Caki2 (cell line): ENCODE measurements around the gene DHRS2. TPM values are rescaled to one million over a fixed set of nuclear protein-coding genes. Genes with fewer than 3 reads are reported as not detected.
"Not testable (repeated sequence)": the region's sequence is repeated elsewhere in the genome, so short reads cannot be mapped to it uniquely, and the experiment has no call there.

Experiments used
- DNase-seq: peaks from one replicate; pipeline ENCODE4 v3.0.0-alpha.2; 2015; ENCODE audit warnings: low read depth
- in situ Hi-C: cut with HindIII; loops from 2 replicates; pipeline ENCODE4 v1.10.0; 2016; ENCODE audit warnings: low sequenced_read_pairs, low pct_unique_long_range_greater_than_20kb, mixed read lengths
- total RNA-seq: library from RNA; depleted of rRNA; stranded (reverse); fragments of >200 nt; shearing (Covaris generic); gene quantifications from 2 replicates; pipeline ENCODE4 v1.2.3, GENCODE V29; 2014; ENCODE audit warnings: low replicate concordance; rRNA removed

The DHRS2 gene, protein sequence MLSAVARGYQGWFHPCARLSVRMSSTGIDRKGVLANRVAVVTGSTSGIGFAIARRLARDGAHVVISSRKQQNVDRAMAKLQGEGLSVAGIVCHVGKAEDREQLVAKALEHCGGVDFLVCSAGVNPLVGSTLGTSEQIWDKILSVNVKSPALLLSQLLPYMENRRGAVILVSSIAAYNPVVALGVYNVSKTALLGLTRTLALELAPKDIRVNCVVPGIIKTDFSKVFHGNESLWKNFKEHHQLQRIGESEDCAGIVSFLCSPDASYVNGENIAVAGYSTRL
- total RNA-seq, result 0.30 TPM in 1 of 2 replicates, not detected in the other

DNA sequence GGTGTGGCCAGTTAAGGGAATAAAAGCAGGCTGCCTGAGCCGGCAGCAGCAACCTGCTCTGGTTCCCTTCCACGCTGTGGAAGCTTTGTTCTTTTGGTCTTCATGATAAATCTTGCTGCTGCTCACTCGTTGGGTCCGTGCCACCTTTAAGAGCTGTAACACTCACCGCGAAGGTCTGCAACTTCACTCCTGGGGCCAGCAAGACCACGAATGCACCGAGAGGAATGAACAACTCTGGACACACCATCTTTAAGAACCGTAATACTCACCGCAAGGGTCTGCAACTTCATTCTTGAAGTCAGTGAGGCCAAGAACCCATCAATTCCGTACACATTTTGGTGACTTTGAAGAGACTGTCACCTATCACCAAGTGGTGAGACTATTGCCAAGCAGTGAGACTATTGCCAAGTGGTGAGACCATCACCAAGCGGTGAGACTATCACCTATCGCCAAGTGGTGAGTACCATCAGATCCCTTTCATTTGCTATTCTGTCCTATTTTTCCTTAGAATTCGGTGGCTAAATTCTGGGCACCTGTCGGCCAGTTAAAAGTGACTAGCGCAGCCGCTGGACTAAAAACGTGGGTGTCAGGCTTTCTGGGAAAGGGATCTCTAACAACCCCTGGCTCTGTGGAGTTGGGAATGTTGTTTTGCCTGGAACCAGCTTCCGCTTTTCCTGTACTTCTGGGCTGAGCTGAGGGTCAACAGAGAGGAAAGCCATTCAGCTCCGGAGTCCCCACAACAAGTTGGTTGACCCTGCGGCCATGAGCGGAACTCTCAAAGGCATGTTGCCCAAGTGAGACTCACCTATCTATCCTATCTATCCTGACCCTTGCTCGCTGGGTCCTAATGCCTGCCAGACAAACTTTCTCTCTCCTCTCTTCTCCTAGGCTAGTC is at the start of gene DHRS2:
Gene DHRS2, plus strand, starts transcription at position 48 of the 895 bp plus-strand sequence. CDS start 2,501 bp downstream, outside the sequence.
- no peak for DNase-seq
- in situ Hi-C loops, result no loop called here

DNA sequence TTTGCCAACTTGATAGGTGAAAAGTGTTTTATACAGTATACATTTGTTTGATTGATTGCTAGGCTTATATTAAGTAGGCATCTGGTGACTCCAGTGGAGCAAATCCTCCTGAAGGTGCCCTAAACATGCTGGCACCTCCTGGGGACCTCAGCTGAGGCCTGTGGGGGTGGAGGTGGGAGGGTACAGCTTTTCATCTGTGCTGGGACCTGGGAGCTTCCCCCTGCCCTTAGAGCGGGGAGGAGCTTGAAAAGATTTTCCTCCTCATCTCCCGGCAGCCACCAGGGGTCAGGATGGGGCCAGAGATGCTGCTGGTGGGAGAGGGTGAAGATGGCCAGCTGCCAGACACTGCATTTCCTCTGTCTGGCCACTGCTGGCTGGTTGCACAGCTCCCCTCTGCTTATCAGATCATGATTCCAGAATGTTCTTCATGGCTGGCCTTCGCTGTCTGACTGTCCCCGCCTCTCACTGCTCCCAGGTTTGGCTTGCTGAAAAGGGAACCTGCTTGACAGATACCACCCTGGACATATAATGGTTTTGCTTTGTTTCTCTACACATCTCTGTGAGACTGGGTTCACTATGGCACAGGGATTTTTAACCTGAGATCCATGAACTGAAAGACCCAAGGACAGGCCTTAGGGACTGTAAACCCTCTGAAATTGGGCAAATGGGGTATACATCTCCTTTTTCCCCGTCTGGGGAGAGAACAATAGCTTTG is 47.1 kb upstream of the DHRS2 start:
- in situ Hi-C loops, result no loop called here
- peak; percentile 77 for DNase-seq

DNA sequence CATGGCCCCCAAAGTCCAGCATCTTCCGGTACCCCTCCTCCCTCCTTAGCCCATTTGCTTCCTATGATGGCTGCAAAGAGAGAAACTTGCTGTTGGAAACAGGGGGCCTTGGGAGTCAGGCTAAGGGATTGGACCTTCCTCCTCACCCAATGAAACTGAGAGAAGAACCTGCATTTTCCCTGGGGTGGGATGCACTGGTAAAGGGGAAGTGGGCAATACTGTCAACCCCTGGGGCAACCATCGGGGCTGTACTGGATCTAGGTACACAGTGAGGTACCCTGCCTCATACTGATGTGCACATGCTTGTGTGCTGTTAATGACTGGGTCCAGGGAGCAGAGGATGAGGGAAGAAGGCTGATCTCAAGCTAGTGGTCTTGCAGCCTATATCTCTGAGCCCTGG is 46.6 kb upstream of the DHRS2 start:
- in situ Hi-C loops, result no loop called here
- no peak for DNase-seq

DNA sequence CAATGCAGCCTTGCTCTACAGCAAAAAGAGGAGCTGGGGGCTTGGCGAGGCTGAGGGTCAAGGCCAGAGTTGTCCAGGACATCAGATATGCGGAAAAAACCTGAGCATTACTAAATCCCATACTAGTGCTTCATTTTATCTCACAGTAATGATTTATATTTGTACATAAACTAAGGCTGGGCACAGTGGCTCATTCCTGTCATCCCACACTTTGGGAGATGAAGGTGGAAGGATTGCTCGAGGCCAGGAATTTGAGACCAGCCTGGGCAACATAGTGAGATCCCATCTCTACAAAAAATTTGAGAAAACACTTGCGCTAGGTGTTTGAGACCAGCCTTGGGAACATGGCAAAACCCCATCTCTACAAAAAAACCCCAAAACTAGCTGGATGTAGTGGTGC is 46.0 kb upstream of the DHRS2 start:
- DNase-seq, result no peak
- in situ Hi-C loops, result no loop called here

DNA sequence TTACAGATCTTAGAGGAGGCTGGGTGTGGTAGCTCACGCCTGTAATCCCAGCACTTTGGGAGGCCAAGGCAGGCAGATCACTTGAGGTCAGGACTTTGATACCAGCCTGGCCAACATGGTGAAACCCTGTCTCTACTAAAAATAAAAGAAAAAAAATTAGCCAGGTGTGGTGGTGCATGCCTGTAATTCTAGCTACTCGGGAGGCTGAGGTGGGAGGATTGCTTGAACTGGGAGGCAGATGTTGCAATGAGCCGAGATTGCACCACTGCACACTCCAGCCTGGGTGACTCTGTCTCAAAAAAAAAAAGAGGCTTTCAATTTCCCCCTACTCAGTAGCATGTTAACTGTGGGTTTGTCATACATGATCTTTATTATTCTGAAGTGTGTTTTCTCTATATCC is 42.0 kb upstream of the DHRS2 start:
- in situ Hi-C loops, result not testable (repeated sequence)

DNA sequence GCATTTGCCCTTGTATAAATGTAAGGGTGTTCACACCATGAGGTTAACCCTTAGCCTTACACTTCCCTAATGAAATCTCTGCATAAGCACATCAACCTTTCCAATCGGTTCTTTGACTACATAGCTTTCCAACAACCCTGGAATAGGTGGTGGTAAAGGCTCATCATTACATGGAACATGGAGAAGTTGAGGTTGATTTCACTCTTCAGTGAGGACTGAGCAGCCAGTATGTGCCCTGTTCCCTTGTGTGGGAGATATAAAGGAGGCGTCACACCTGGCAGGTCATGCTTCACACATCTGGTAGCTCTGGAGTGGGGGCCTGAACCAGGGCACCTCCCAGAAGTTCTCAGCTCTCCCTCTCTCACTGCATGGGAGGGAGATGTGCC is 35.8 kb upstream of the DHRS2 start:
- in situ Hi-C loops, result no loop called here

More for the DNA sequence above, 42.0 kb upstream of the DHRS2 start:
- not testable (repeated sequence) for DNase-seq

DNA sequence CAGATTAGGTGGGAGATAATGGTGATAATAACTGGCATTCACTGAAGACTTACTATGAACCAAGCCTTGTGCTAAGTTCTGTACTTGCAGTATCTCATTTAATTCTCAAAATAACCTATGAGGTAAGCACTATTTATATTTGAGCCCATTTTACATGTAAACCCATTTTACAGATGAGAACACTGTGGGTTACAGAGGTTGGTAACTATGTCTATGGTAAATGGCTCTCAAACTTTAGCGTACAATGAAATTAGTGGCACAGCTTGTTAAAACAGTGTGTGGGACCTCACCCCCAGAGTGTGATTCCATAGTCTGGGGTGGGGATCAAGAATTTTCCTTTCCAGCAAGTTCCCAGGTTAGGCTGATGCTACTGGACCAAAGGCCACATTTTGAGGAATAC is 35.4 kb upstream of the DHRS2 start:
- in situ Hi-C loops, result no loop called here
- DNase-seq, result no peak

More for the DNA sequence above, 35.8 kb upstream of the DHRS2 start:
- no peak for DNase-seq

DNA sequence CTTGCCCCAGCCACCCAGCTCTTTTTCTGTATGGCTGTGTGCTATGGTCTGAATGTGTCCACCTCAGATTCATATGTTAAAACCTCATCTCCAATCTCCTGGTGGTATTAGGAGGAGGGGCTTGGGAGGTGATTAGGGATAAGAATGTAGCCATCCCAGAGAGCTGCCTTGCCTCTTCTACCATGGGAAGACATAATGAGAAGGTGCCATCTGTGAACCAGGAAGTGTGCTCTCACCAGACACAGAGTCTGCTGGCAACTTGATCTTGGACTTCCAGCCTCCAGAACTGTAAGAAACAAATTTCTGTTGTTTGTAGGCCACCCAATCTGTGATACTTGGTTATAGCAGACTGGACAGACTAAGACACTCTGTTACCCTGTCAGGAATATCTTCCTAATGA is 34.7 kb upstream of the DHRS2 start:
- no peak for DNase-seq
- in situ Hi-C loops, result no loop called here

DNA sequence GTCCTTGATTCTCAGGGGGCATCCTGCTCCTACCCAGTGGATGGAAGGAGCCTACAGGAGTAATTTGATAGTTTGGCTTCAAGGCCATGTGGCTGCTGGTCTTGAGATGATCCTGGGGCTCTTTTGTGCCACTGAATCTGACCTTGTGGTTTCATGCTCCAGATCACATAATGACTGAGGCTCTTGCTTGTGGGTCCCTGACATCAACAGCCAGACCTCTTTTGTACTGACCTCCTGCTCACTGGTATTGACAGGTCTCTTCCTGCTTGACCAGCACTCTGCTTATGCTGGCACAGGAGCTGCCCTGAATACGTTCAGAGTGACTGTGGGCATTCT is 34.4 kb upstream of the DHRS2 start:
- in situ Hi-C loops, result no loop called here

DNA sequence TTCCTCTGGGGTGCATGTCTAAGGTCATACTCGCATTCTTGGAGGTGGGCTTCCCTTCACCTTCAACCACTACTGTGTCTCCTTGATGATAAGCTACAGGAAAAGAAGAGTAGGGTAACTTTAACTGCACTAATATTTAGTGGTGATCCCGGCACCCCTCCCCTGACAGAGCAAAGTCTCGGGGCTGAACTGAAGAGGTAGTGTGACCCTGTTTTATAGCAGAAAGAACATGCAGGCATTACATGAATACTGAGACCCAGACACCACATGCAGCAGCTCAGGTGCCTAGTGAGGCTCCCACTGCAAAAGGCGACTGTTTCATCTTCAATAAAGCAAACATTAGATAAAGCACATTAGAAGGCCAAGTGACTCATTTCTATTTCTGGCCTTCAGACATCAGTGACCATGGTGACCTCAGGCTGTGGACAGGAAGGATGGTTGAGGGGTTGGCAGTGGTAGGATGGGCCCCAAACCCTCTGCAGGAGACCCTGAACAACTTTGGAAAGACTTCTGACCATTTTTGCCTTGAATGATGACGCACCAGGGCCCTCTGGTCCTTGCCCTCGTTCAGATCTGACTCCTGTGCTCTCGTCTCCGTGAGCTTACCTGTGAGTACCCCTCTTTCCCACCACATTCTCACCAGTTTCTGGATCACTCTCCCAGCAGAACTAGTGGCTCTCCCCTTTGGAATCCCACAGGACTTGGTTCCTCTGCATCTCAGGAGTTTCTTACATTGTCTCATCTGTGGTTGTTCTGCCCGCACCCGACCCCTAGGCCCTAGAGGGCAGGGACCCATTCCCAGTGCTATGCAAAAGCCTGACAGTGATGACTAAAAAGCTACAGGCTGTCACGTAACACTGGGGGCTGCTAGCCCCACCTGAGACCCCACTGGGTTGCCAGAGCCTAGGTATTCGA is 33.7 kb upstream of the DHRS2 start:
- in situ Hi-C loops, result no loop called here
- no peak for DNase-seq

More for the DNA sequence above, 34.4 kb upstream of the DHRS2 start:
- no peak for DNase-seq

DNA sequence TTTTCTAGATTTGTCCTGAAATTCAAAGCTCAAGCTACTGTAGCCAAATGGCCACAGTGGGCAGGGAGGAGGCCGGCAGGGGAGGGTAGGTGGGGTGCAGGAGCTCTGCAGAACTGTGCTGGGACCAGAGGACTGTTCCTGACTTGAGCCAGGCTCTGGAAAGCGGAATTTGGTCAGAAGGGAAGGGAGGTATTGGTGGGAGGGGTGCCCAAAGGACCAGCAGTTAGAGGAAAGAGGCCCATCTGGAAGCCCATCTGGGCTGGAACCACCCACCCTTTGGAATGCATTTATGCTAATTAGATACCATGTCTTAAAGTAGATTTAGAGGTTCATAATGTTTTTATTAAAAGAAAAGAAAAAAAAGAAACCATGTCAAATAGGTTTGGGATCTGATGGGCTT is 33.1 kb upstream of the DHRS2 start:
- DNase-seq, result no peak
- in situ Hi-C loops, result no loop called here

DNA sequence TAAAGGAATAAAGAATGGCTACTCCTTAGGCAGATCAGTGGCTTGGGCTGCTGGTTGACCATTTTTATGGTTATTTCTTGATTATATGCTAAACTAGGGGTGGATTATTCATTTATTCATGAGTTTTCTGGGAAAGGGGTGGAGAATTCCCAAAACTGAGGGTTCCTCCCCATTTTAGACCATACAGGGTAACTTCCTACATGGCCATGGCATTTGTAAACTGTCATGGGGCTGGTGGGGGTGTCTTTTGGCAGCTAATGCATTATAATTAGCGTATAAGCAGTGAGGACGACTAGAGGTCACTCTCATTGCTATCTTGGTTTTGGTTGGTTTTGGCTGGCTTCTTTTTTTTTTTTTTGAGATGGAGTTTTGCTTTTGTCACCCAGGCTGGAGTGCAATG is 32.0 kb upstream of the DHRS2 start:
- no peak for DNase-seq
- in situ Hi-C loops, result no loop called here

DNA sequence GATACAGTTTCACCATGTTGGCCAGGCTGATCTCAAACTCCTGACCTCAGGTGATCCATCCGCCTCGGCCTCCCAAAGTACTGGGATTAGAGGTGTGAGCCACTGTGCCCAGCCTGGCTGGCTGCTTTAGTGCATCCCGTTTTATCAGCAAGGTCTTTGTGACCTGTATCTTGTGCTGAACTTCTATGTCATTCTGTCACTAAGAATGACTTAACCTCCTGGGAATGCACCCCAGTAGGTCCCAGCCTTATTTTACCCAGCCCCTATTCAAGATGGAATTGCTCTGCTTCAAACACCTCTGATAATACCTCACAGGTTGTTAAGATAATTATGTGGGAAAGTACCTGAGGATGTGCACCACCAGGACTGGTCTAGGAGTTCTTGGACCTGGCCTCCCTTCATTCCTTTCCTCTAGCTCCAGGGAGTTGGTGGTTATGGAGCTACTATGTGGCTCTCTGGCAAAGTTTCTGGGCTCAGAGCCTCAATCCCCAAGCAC is 31.4 kb upstream of the DHRS2 start:
- in situ Hi-C loops, result no loop called here
- DNase-seq, result no peak

DNA sequence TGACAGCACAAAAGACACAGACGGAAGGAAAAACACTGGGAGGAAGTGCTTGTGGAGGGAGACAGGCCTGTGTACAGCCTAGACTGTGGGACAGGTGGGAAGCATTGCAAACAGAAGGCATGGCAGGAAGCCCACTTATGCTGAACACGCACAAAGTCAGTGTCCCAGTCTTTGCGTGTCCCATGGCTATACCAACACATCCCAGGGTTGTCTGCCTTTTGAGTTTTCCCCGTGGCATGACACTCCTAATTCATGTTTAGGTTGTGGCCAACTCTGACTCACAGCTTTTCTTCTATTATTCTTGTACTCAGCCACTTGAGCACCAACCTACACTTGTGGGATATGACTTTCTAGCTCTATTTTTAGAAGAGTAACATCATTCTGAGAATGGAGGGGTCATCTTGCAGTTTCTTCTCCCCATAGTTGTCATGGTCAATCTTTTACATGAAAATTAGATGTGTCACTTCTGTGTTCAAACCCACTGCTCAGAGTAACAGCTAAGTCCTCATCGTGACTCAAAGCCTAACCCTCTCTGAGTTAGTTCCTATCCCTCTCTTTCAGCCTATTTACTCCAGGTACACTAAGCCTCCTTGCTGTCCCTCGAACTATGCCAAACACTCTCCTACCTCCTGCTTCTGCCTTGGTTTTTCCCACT is 30.1 kb upstream of the DHRS2 start:
- in situ Hi-C loops, result no loop called here
- DNase-seq, result no peak

DNA sequence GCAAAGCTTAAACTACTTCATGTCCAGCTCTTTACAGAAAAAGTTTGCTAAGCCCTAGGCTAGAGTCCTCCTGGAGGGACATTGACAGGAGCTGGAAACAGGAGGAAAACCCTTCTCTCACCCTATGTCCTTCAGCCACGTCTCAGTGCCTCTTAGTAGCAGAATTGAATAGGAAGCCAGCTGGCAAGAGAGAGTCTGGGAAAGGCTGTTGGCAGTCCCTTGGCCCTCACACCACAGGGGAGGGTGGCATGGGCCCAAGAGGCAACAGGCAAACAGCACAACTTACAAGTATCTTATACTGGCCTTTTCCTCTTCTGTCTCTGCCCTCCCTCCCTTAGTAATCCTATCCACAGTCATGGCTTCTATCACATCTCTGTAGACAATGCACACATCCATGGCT is 27.7 kb upstream of the DHRS2 start:
- no peak for DNase-seq
- in situ Hi-C loops, result no loop called here

DNA sequence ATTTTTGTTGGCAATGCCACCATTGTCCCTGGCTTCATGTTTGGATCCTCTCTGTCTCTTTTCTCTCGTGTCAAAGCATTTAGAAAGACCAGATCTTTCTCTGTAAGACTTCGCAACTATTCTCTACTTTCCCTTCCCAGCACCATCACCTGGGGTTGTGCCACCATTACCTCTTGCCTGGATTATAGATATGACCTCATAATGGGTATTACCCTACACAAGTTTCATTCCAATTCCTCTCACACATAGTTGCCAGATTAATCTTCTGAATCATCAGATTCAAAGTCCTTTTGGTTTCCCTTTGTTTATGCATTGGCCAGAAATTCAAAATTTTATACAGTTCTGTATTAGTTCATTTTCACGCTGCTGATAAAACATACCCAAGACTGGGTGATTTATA is 27.2 kb upstream of the DHRS2 start:
- in situ Hi-C loops, result no loop called here
- no peak for DNase-seq

DNA sequence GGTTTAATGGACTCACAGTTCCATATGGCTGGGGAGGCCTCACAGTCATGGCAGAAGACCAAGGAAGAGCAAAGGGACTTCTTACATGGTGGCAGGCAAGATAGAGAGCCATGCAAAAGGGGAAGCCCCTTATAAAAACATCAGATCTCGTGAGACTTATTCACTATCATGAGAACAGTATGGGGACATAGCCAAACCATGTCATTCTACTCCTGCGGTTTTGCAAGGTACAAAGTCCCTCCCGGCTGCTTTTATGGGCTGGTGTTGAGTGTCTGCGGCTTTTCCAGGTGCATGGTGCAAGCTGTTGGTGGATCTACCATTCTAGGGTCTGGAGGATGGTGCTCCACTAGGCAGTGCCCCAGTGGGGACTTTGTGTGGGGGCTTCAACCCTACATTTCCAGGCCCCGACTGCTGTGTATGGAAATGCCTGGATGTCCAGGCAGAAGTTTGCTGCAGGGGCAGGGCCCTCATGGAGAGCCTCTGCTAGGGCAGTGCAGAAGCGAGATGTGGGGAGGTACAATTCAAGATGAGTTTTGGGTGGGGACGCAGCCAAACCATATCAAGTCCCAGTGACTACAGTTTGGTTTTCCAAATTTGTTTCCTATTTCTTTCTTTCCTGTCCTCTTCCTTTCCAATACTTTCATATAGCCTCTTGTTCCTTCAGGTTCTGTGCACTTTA is 26.6 kb upstream of the DHRS2 start:
- DNase-seq, in situ Hi-C loops: not testable (repeated sequence)
